ENCODE results near the gene HDGFL2. TPM values are rescaled to one million over a fixed set of nuclear protein-coding genes. Genes with fewer than 3 reads are reported as not detected.

The HDGFL2 gene
- polyA plus RNA-seq, 3 donors = 7.0 to 13.2 (median 10.5) TPM

DNA sequence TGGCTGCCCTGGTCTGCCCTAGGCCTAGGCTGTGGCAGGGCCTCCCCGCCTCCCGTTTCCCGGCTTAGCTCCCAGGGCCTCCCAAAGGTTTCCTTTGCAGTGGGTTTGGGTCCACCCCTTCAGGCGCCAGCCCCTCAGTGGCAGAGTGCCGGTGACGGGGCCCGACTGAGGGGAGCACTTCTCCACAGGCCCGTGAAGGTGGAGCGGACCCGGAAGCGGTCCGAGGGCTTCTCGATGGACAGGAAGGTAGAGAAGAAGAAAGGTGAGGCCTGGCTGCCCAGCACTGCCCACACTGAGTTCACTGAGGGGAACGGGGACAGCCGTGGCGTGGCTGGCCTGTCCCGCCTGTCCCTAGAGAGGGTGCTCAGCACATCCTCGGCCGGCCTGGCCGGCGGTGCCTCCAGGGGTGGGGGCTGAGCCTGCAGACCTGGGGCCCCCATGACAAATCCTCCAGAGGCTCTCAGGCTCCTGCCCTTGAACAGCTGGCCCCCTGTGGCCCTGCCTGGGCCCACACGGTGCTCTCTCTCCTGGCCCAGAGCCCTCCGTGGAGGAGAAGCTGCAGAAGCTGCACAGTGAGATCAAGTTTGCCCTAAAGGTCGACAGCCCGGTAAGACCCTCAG, 25.8 kb downstream of the HDGFL2 start:
- no peaks in the 10 kb centered on the region for H3K27me3 ChIP-seq (ENCODE audit: control insufficient read depth in 2 of 2, insufficient read depth in 2 of 2, low read length in 2 of 2)
- no peaks in the 10 kb centered on the region for H3K79me2 ChIP-seq (ENCODE audit: insufficient read depth, low read length)
- no peak for DNase-seq
- H3K4me1 ChIP-seq (ENCODE audit: control insufficient read depth in 1 of 2, insufficient read depth in 2 of 2, low read length in 2 of 2) = no peaks in the 10 kb centered on the region
- no peak overlapping the region for H3K4me3 ChIP-seq (replicated peaks in 1 of 3; ENCODE audit: low read depth in 2 of 3, low read length in 3 of 3)
- peaks cover 77 to 87% of the 10 kb centered on the region in 2 donors for H3K36me3 ChIP-seq (replicated peaks in 1 of 2; ENCODE audit: control insufficient read depth in 1 of 2, insufficient read depth in 2 of 2, low read length in 2 of 2)
- H3K27me3 Mint-ChIP-seq (ENCODE audit: low read depth in 3 of 3) = no peaks in the 10 kb centered on the region
- H3K4me3 Mint-ChIP-seq = no peak overlapping the region
- H2AFZ ChIP-seq (ENCODE audit: insufficient read depth, low read depth, low read length, poor library complexity, severe bottlenecking) = no peak overlapping the region
- no peaks in the 10 kb centered on the region for H3K9me3 Mint-ChIP-seq
- no peaks in the 10 kb centered on the region for H4K20me1 ChIP-seq (ENCODE audit: insufficient read depth, low read length)
- no peak overlapping the region for H3K9ac ChIP-seq (ENCODE audit: insufficient read depth, low read length, poor library complexity, severe bottlenecking)
- no peak overlapping the region for H3K27ac ChIP-seq (ENCODE audit: low read depth in 1 of 2, low read length in 2 of 2)
- TF ChIP-seq CTCF (IDR thresholded peaks at IDR 0.05) = no peak
- H3K4me1 Mint-ChIP-seq = no peaks in the 10 kb centered on the region
- H3K27ac Mint-ChIP-seq = no peak overlapping the region
- H3K4me2 ChIP-seq (replicated peaks; ENCODE audit: extremely low read depth, low read length, poor library complexity, severe bottlenecking) = no peak overlapping the region
- intact Hi-C loops (cut with micrococcal nuclease) = no loop called here
- no peaks in the 10 kb centered on the region for H3K9me3 ChIP-seq (replicated peaks in 1 of 2; ENCODE audit: control insufficient read depth in 1 of 2, insufficient read depth in 1 of 2, low read length in 2 of 2)
- H3K36me3 Mint-ChIP-seq = peaks cover 32 to 53% of the 10 kb centered on the region in 2 donors
- 94% methylated on average over 23 of the region's 25 CpGs for WGBS (ENCODE audit: insufficient coverage)

GRCh38 chr19:4498694-4499093, 26.6 kb downstream of the HDGFL2 start:
- H3K4me3 Mint-ChIP-seq = no peak overlapping the region
- no peaks in the 10 kb centered on the region for H3K4me1 Mint-ChIP-seq
- H3K79me2 ChIP-seq (ENCODE audit: insufficient read depth, low read length) = no peaks in the 10 kb centered on the region
- H3K27ac ChIP-seq (ENCODE audit: low read depth in 1 of 2, low read length in 2 of 2) = no peak overlapping the region
- H3K36me3 Mint-ChIP-seq = peaks cover 32 to 53% of the 10 kb centered on the region in 2 donors
- no peak for DNase-seq
- no peaks in the 10 kb centered on the region for H3K27me3 Mint-ChIP-seq (ENCODE audit: low read depth in 3 of 3)
- no peak overlapping the region for H3K4me2 ChIP-seq (replicated peaks; ENCODE audit: extremely low read depth, low read length, poor library complexity, severe bottlenecking)
- intact Hi-C loops (cut with micrococcal nuclease) = no loop called here
- H3K4me1 ChIP-seq (ENCODE audit: control insufficient read depth in 1 of 2, insufficient read depth in 2 of 2, low read length in 2 of 2) = no peaks in the 10 kb centered on the region
- H4K20me1 ChIP-seq (ENCODE audit: insufficient read depth, low read length) = no peaks in the 10 kb centered on the region
- WGBS (ENCODE audit: insufficient coverage) = 100% methylated on average over 8 of the region's 12 CpGs
- H3K27ac Mint-ChIP-seq = peak overlapping the region in 1 of 7 donors; percentile 68
- H3K4me3 ChIP-seq (replicated peaks in 1 of 3; ENCODE audit: low read depth in 2 of 3, low read length in 3 of 3) = no peak overlapping the region
- H3K9me3 Mint-ChIP-seq = no peaks in the 10 kb centered on the region
- no peak overlapping the region for H2AFZ ChIP-seq (ENCODE audit: insufficient read depth, low read depth, low read length, poor library complexity, severe bottlenecking)
- H3K9ac ChIP-seq (ENCODE audit: insufficient read depth, low read length, poor library complexity, severe bottlenecking) = no peak overlapping the region
- no peak for TF ChIP-seq CTCF (IDR thresholded peaks at IDR 0.05)
- peaks cover 71 to 84% of the 10 kb centered on the region in 2 donors for H3K36me3 ChIP-seq (replicated peaks in 1 of 2; ENCODE audit: control insufficient read depth in 1 of 2, insufficient read depth in 2 of 2, low read length in 2 of 2)
- H3K9me3 ChIP-seq (replicated peaks in 1 of 2; ENCODE audit: control insufficient read depth in 1 of 2, insufficient read depth in 1 of 2, low read length in 2 of 2) = no peaks in the 10 kb centered on the region
- H3K27me3 ChIP-seq (ENCODE audit: control insufficient read depth in 2 of 2, insufficient read depth in 2 of 2, low read length in 2 of 2) = no peaks in the 10 kb centered on the region

All from CD14-positive monocyte (primary cell).